Activated CD8-positive, alpha-beta memory T cell treated with anti-CD3 and anti-CD28 coated beads, Interleukin-2, amount 10 ng/mL, durations not matched to agents 7 days and 5 days (primary cell): ENCODE results near the gene PRXL2A. TPM values are rescaled to one million over a fixed set of nuclear protein-coding genes. Genes with fewer than 3 reads are reported as not detected.

Experiments used
- ATAC-seq: fragments of 150-1000 bp; cut with Tn5 transposase; one replicate; pipeline ENCODE4 v1.10.0; 2021; ENCODE audit warnings: moderate library complexity
- CTCF ChIA-PET: fragments of 350-600 bp; sonication (Branson Sonifier 250); formaldehyde crosslinking; loops from one replicate; lab custom pipeline; 2021; ENCODE audit warnings: antibody characterized with exemption; lab: Charles Lee
- DNase-seq: peaks from one replicate; pipeline ENCODE4 v3.0.0-alpha.2; 2020
- H3K27ac Mint-ChIP-seq: one replicate; pipeline ENCODE4 v1.8.0; 2021; ENCODE audit warnings: mild to moderate bottlenecking, mixed read lengths
- H3K27me3 Mint-ChIP-seq: one replicate; pipeline ENCODE4 v1.8.0; 2021; ENCODE audit warnings: mixed read lengths
- H3K36me3 Mint-ChIP-seq: one replicate; pipeline ENCODE4 v1.8.0; 2021; ENCODE audit warnings: mild to moderate bottlenecking, mixed read lengths
- H3K4me1 Mint-ChIP-seq: one replicate; pipeline ENCODE4 v1.8.0; 2021; ENCODE audit warnings: mixed read lengths
- H3K4me3 Mint-ChIP-seq: one replicate; pipeline ENCODE4 v1.8.0; 2021; ENCODE audit warnings: mild to moderate bottlenecking, moderate library complexity, mixed read lengths
- H3K9me3 Mint-ChIP-seq: one replicate; pipeline ENCODE4 v1.8.0; 2022; ENCODE audit warnings: low read depth, mixed read lengths
- total RNA-seq, 2 experiments: library from RNA; stranded (reverse); gene quantifications; one replicate each; pipeline ENCODE4 v1.2.3, GENCODE V29; 2021

Gene PRXL2A
- total RNA-seq, 2 experiments from 2014 or later: 8.1 to 12.2 TPM

DNA sequence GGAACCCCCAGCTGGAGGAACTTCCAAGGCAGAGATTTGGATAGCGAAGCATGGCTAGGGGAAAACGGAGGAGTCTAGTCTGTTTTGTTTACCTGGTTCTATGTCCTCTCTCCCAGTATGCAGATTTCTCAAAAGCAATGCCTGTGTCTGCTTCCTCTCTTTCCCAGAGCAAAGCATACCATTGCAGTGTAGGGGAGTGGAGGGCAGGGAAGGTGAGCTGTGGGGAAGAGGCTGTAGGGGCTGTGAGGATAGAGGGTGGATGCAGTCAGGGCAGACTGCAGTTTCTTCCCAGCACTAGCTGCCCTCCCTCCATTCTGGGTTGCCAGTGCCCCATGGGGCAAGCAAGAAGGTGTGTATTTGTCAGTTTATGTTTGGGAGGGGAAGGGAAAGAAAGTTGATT, 28.9 kb downstream of the PRXL2A start:
- Mint-ChIP-seq H3K4me3 (no peak overlapping the region), H3K27ac (no peak overlapping the region), H3K27me3 (peaks cover 9% of the 10 kb centered on the region), H3K4me1 (no peaks in the 10 kb centered on the region), H3K9me3 (no peaks in the 10 kb centered on the region), H3K36me3 (no peaks in the 10 kb centered on the region)
- DNase-seq (no peak), ATAC-seq (no peak)
- CTCF ChIA-PET: interaction anchor here (25.8 kb wide), 1 partner anchor 68 kb away, joined by 579 read pairs; no protein-coding TSS in a partner anchor

DNA sequence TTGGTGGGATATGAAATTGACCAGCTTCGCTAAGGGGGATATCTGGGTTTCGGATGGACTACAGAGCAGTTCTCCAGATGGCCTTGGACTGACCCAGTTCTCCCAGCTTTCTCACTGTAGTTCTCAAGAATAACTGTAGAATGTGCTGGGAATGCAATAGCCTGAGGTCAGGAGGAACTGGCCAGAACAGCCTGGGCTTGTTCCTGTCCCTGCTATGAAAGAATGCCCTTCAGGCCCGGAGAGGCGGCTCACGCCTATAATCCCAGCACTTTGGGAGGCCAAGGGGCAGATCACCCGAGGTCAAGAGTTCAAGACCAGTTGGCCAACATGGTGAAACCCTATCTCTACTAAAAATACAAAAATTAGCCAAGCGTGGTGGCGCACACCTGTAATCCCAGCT, 33.5 kb downstream of the PRXL2A start:
- DNase-seq: no peak
- Mint-ChIP-seq H3K27ac (no peak overlapping the region), H3K4me1 (peaks cover 18% of the 10 kb centered on the region), H3K36me3 (no peaks in the 10 kb centered on the region), H3K4me3 (no peak overlapping the region), H3K9me3 (no peaks in the 10 kb centered on the region), H3K27me3 (peaks cover 14% of the 10 kb centered on the region)
- no peak for ATAC-seq
- CTCF ChIA-PET: interaction anchor here (1.6 to 25.8 kb wide), 3 partner anchors 20 to 86 kb away, joined by 4 to 579 read pairs (median 28); no protein-coding TSS in a partner anchor

DNA sequence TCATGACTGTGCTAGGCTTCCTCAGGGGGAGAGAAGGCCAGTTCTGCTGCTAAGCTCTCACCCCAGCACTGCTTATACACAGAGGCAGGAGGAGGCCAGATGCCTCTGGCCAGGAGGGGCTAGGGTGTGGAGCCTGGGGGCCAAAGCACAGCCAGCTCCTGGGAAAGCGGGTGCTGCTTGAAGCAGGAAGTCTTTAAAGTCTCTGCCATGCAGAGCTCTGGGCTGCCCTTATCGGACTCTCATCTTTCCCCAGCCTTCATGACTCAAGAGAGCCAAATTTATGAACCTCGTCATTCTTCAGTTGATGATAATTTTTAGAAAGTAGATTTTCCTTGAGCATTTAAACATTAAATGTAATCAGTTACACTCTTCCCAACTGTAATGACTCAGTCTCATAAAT, 34.5 kb downstream of the PRXL2A start:
- H3K27ac Mint-ChIP-seq: no peak overlapping the region
- peaks cover 14% of the 10 kb centered on the region for H3K27me3 Mint-ChIP-seq
- H3K4me1 Mint-ChIP-seq: peaks cover 18% of the 10 kb centered on the region
- H3K4me3 Mint-ChIP-seq: no peak overlapping the region
- DNase-seq: no peak
- no peaks in the 10 kb centered on the region for H3K36me3 Mint-ChIP-seq
- no peak for ATAC-seq
- CTCF ChIA-PET: interaction anchor here (1.4 to 25.8 kb wide), 8 partner anchors 9 to 154 kb away, joined by 4 to 579 read pairs (median 18); no protein-coding TSS in a partner anchor
- H3K9me3 Mint-ChIP-seq: no peaks in the 10 kb centered on the region

DNA sequence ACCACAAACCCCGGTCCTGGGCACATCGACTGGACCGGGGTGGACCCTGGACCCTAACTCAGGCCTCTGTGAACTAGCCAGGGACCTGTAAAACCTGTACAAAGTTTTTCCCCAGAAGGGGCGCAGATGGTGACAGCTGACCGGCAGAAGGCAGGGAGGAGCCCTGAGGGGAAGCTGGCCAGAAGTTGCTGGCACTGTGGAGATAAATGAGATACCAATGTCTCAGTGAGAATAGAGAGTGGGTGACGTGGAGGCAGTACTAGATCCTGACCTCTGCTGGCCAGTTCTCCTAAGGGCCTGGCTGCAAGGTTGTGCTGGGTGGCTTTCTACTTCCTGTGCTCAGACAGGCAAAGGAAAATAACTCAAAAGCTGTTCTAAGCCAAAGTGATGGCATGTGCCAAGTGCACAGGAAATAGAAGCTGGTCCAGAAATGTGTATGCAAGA, 35.2 kb downstream of the PRXL2A start:
- Mint-ChIP-seq H3K9me3 (no peaks in the 10 kb centered on the region), H3K27ac (peak overlapping the region; percentile 72), H3K4me1 (peaks cover 20% of the 10 kb centered on the region), H3K4me3 (no peak overlapping the region), H3K27me3 (peaks cover 12% of the 10 kb centered on the region), H3K36me3 (no peaks in the 10 kb centered on the region)
- DNase-seq: peak; percentile 64
- CTCF ChIA-PET: interaction anchor here (0.8 to 25.8 kb wide), 28 partner anchors 10 to 223 kb away, joined by 3 to 579 read pairs (median 8); partner anchors contain the start of gene PRXL2A
- ATAC-seq: peak; percentile 78

DNA sequence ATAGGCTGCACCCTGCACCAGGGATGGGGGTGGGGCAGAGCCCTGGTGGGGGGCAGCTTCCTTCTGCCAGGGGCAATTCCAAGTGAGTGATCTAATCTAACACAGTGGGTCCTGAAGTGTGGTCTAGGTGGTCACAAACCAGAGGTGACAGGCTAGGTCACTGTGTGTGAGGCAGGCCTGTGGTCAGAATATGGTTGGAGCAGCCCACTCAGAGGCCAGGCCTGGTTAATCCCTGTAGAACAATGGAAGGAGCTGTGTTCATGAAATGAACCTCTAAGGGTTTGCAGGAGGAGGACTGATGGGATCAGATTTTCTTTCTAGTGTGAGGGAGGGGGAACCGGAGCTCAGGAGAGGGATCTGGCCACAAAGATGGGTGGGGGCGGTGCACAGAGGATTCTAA, 35.8 kb downstream of the PRXL2A start:
- Mint-ChIP-seq H3K27ac (peak overlapping the region; percentile 72), H3K4me3 (peak overlapping the region; percentile 15), H3K9me3 (no peaks in the 10 kb centered on the region), H3K36me3 (no peaks in the 10 kb centered on the region), H3K27me3 (peaks cover 12% of the 10 kb centered on the region), H3K4me1 (peaks cover 20% of the 10 kb centered on the region)
- no peak for ATAC-seq
- CTCF ChIA-PET: interaction anchor here (0.8 to 25.8 kb wide), 34 partner anchors 9 to 223 kb away, joined by 3 to 579 read pairs (median 8); partner anchors contain the start of gene PRXL2A
- DNase-seq: no peak

DNA sequence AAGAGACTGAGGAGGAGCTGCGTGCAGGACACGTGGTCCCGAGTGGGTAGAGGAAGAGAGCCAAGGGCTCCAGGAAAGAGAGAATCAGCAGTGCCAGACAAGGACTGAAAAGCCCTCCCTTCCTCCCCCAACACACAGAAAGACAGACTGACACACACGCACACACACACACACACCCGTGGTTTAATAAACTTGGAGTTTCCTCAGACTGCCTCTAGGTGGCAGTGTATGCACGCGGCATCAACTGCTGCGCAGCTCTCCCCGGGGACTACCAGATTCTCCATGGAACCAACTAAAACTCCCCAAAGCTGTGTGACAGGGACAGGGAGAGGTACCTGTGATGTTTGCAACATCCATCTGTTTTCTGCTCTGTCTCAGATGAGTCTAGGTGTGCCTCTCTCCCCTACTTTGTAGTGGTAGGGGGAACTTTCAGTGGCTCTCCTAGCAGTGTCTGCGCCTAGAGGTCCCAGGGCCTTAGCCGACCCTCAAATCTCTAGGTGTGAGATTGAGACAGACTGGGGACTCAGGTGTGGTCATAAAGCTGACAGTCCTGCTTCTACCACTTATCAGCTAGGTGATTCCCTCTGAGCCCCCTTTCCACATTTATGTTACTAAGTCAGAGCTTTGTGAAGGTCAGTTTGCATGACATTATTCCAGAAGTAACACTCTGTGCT, 36.4 kb downstream of the PRXL2A start:
- H3K27ac Mint-ChIP-seq: peak overlapping the region; percentile 72
- no peak overlapping the region for H3K4me3 Mint-ChIP-seq
- peaks cover 20% of the 10 kb centered on the region for H3K4me1 Mint-ChIP-seq
- peak; percentile 90 for ATAC-seq
- CTCF ChIA-PET: interaction anchor here (0.8 to 25.8 kb wide), 33 partner anchors 8 to 222 kb away, joined by 3 to 579 read pairs (median 8); partner anchors contain the start of gene PRXL2A
- no peaks in the 10 kb centered on the region for H3K36me3 Mint-ChIP-seq
- peak; percentile 74 for DNase-seq
- H3K9me3 Mint-ChIP-seq: no peaks in the 10 kb centered on the region
- H3K27me3 Mint-ChIP-seq: peaks cover 12% of the 10 kb centered on the region

DNA sequence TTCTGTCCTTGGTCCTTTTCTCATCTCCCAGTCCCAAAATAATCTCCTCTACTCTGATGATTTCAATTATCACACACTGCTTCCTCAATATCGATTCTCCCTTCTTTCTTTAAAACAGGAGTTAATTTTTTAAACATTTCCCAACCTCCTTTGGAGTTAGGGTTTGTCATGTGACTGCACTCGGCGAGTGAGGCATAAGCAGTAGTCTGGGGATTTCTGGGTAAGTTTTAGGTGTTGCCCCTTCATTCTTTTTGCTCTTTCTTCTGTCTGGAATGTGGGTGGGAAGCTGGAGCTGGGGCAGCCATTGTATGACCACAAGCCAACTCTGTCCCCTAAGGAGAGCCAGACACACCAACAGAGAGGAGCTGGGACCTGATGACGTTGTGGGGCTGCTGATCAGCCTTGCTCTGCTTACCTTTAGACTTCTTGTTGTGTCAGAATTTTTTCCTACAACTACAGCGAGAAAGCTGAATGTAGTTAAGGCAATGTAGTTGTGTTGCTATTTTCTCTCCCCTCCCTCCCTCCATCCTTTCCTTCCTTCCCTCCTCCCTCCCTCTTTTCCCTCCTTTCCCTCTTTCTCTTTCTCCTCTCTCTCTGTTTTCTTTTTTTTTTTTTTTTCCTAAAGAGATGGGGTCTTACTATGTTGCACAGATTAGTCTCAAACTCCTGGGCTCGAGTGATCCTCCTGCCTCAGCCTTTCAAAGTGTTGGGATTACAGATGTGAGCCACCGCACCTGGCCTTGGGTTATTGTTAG, 39.3 kb downstream of the PRXL2A start:
- CTCF ChIA-PET: interaction anchor here (1.1 to 25.8 kb wide), 3 partner anchors 9 to 58 kb away, joined by 3 to 579 read pairs (median 3); no protein-coding TSS in a partner anchor
- Mint-ChIP-seq H3K27me3 (peaks cover 12% of the 10 kb centered on the region), H3K36me3 (no peaks in the 10 kb centered on the region), H3K27ac (no peak overlapping the region), H3K4me1 (peaks cover 20% of the 10 kb centered on the region), H3K9me3 (no peaks in the 10 kb centered on the region), H3K4me3 (no peak overlapping the region)
- no peak for ATAC-seq
- no peak for DNase-seq

DNA sequence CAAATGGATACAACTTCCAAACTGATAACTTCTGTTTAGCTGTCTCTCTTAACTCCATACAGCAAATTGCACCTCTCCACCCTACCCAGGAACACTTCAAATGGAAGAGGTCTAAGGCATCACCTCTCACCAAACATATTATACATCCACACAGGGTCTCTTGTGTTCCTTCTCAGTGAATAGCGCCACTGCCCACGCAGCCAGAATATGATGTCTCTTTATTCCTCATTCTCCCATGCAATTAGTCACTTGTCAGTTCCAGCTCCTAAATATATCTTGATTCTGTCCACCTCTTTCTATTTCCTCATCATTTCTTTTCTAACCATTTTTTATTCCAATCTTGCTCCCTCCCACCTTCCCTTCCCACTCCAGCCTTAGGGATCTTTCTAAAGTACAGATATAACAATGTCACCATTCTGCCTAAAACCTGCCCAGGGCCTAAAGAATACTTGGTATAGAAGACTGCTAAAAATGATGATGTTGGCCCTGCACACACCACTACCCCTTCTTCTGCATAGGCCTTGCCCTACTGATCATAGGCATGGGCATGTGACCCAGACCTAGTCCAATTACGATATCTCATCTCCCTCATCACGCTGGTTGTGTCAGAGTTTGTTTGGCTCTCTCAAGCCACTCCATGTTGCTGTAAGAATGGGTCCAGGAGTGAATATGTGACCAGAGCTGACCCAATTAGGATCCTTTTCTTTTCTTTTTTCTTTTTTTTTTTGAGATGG, 40.0 kb downstream of the PRXL2A start:
- Mint-ChIP-seq H3K27me3 (peaks cover 12% of the 10 kb centered on the region), H3K27ac (no peak overlapping the region), H3K4me3 (no peak overlapping the region), H3K9me3 (no peaks in the 10 kb centered on the region), H3K4me1 (peaks cover 19% of the 10 kb centered on the region), H3K36me3 (no peaks in the 10 kb centered on the region)
- no peak for DNase-seq
- no peak for ATAC-seq
- CTCF ChIA-PET: interaction anchor here (0.7 to 25.8 kb wide), 4 partner anchors 8 to 57 kb away, joined by 3 to 579 read pairs (median 3); no protein-coding TSS in a partner anchor

DNA sequence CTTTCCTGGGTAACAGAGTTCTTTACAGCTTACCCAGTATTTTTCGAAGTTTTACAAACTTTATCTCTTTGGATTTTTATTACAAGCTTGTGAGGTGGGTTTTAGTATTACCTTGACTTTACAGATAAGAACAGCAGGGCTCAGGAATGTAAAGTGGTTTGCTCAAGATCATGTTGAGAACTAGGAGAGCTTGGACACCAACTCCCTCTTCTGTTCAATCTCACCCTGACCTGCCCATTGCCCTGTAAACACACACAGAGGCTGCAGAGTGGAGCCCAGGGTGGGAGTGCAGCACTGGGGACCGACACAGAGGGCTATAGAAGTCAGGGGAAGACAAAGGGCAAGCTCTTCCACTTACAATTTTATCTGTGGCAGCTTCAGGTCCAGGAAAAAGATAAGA, 41.2 kb downstream of the PRXL2A start:
- no peaks in the 10 kb centered on the region for H3K36me3 Mint-ChIP-seq
- peaks cover 11% of the 10 kb centered on the region for H3K4me1 Mint-ChIP-seq
- CTCF ChIA-PET: interaction anchor here (0.7 to 25.8 kb wide), 3 partner anchors 15 to 56 kb away, joined by 3 to 579 read pairs (median 3); no protein-coding TSS in a partner anchor
- DNase-seq (no peak), ATAC-seq (no peak)
- H3K27ac Mint-ChIP-seq: no peak overlapping the region
- no peak overlapping the region for H3K4me3 Mint-ChIP-seq
- H3K27me3 Mint-ChIP-seq: peaks cover 12% of the 10 kb centered on the region
- no peaks in the 10 kb centered on the region for H3K9me3 Mint-ChIP-seq

DNA sequence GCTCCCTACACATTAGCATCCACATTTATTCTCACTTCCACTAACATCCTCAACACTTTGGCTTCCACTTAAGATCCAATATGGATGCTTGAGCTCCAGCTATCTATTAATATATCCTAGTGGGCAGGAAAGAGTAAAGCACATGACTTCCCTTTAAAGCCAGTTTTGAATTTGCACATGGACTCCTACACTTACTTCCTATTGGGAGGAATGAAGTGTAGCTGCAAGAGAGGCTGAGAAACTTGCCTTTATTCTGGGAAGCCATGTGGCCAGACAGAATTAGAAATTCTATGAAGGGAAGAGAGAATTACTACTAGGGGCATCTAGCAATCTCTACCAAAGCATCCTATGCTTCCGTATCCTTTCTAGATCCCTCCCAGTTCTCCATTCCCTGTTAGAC, 42.8 kb downstream of the PRXL2A start:
- no peak for ATAC-seq
- Mint-ChIP-seq H3K27me3 (peaks cover 10% of the 10 kb centered on the region), H3K36me3 (peaks cover 8% of the 10 kb centered on the region), H3K9me3 (no peaks in the 10 kb centered on the region), H3K27ac (no peak overlapping the region), H3K4me1 (peaks cover 12% of the 10 kb centered on the region), H3K4me3 (no peak overlapping the region)
- CTCF ChIA-PET: interaction anchor here (1.1 to 25.8 kb wide), 2 partner anchors 38 to 54 kb away, joined by 4 to 579 read pairs; no protein-coding TSS in a partner anchor
- DNase-seq: no peak

DNA sequence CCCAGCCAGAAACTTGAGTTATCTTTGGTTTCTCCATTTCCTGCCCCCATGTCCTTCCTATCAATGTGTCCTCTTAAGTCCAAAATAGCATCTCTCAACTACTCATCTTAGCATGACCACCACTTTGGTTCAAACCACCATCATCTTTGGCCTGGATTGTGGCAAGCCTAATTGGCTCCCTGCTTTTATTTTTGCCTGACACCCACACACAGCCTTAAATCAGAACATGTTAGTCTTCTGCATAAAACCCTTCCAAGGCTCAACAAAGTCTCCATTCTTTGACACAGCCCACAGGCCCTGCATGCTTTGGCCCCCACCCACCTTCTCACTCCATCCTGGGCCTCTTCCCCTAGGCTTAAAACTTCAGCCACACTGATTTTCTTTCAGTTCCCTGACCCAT, 43.7 kb downstream of the PRXL2A start:
- Mint-ChIP-seq H3K4me3 (no peak overlapping the region), H3K4me1 (peaks cover 21% of the 10 kb centered on the region), H3K27ac (no peak overlapping the region), H3K36me3 (peaks cover 10% of the 10 kb centered on the region), H3K9me3 (no peaks in the 10 kb centered on the region), H3K27me3 (peaks cover 5% of the 10 kb centered on the region)
- CTCF ChIA-PET: interaction anchor here (1.4 to 25.8 kb wide), 3 partner anchors 44 to 74 kb away, joined by 3 to 579 read pairs (median 5); partner anchors contain the start of gene PRXL2A
- ATAC-seq (no peak), DNase-seq (no peak)

DNA sequence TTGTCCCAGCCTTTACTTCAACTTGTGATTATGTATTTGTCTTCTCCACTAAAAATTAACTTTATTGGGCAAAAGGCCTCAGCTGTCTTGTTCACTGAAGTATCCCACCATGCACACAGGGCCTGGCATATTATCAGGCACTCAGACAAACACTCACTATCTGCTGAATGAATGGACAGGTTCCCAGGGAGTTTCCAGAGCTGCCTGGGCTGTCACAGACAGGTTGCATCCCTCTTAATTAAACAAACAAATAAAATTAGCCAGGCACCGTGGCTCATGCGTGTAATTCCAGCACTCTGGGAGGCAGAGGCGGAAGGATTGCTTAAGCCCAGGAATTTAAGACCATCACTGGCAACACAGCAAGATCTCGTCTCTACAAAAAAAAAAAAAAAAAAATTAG, 44.3 kb downstream of the PRXL2A start:
- Mint-ChIP-seq H3K36me3 (peaks cover 15% of the 10 kb centered on the region), H3K9me3 (no peaks in the 10 kb centered on the region), H3K27me3 (no peaks in the 10 kb centered on the region), H3K27ac (no peak overlapping the region), H3K4me3 (no peak overlapping the region), H3K4me1 (peaks cover 27% of the 10 kb centered on the region)
- ATAC-seq (no peak), DNase-seq (no peak)
- CTCF ChIA-PET: interaction anchor here (0.9 to 25.8 kb wide), 6 partner anchors 8 to 75 kb away, joined by 3 to 579 read pairs (median 6); partner anchors contain the start of gene PRXL2A
